Measurements from ENCODE around the gene CNNM1. TPM values are rescaled to one million over a fixed set of nuclear protein-coding genes. Genes with fewer than 3 reads are reported as not detected.

CNNM1 gene
- total RNA-seq, 1 donor from 2014 or later, result not detected

GRCh38 chr10:99341860-99342490, 12.8 kb downstream of the CNNM1 start:
- H3K27ac ChIP-seq, result peak overlapping the region; percentile 34 to 47
- peaks cover 0 to 8% of the 10 kb centered on the region in 2 donors for H3K4me1 ChIP-seq
- H3K36me3 ChIP-seq, result no peaks in the 10 kb centered on the region
- H3K4me3 ChIP-seq, result peak overlapping the region in 1 of 2 donors; percentile 37
- H3K9me3 ChIP-seq, result no peaks in the 10 kb centered on the region
- H3K27me3 ChIP-seq, result no peaks in the 10 kb centered on the region
- no peak for DNase-seq (ENCODE audit: low spot score in 2 of 2)
- TF ChIP-seq CTCF (IDR thresholded peaks at IDR 0.05), result no peak
- intact Hi-C loops (cut with DNase I), result no loop called here

GRCh38 chr10:99343262-99343661, 14.1 kb downstream of the CNNM1 start:
- peaks cover 0 to 8% of the 10 kb centered on the region in 2 donors for H3K4me1 ChIP-seq
- H3K27me3 ChIP-seq, result no peaks in the 10 kb centered on the region
- H3K36me3 ChIP-seq, result no peaks in the 10 kb centered on the region
- intact Hi-C loops (cut with DNase I), result no loop called here
- no peak overlapping the region for H3K27ac ChIP-seq
- DNase-seq (ENCODE audit: low spot score in 2 of 2), result no peak
- H3K9me3 ChIP-seq, result no peaks in the 10 kb centered on the region
- TF ChIP-seq CTCF (IDR thresholded peaks at IDR 0.05), result no peak
- H3K4me3 ChIP-seq, result no peak overlapping the region

- DNase-seq (ENCODE audit: low spot score in 2 of 2), result no peak
- H3K36me3 ChIP-seq, result no peaks in the 10 kb centered on the region
- H3K4me1 ChIP-seq, result peaks cover 0 to 8% of the 10 kb centered on the region in 2 donors
- intact Hi-C loops (cut with DNase I), result no loop called here
- H3K27me3 ChIP-seq, result no peaks in the 10 kb centered on the region
- no peak overlapping the region for H3K4me3 ChIP-seq
- no peaks in the 10 kb centered on the region for H3K9me3 ChIP-seq
- no peak overlapping the region for H3K27ac ChIP-seq
- no peak for TF ChIP-seq CTCF (IDR thresholded peaks at IDR 0.05)
Measured at GRCh38 chr10:99344715-99345114, 15.6 kb downstream of the CNNM1 start.

- peaks cover 0 to 8% of the 10 kb centered on the region in 2 donors for H3K4me1 ChIP-seq
- H3K4me3 ChIP-seq, result no peak overlapping the region
- TF ChIP-seq CTCF (IDR thresholded peaks at IDR 0.05), result no peak
- H3K27me3 ChIP-seq, result no peaks in the 10 kb centered on the region
- H3K9me3 ChIP-seq, result no peaks in the 10 kb centered on the region
- no peak overlapping the region for H3K27ac ChIP-seq
- no peak for DNase-seq (ENCODE audit: low spot score in 2 of 2)
- intact Hi-C loops (cut with DNase I), result no loop called here
- H3K36me3 ChIP-seq, result no peaks in the 10 kb centered on the region
Measured at GRCh38 chr10:99345350-99345749, 16.2 kb downstream of the CNNM1 start.

- Histone ChIP-seq H3K4me3 (no peak overlapping the region), H3K9me3 (no peaks in the 10 kb centered on the region), H3K27me3 (no peaks in the 10 kb centered on the region), H3K4me1 (peaks cover 0 to 8% of the 10 kb centered on the region in 2 donors), H3K36me3 (no peaks in the 10 kb centered on the region), H3K27ac (no peak overlapping the region)
- no peak for DNase-seq (ENCODE audit: low spot score in 2 of 2)
- no peak for TF ChIP-seq CTCF (IDR thresholded peaks at IDR 0.05)
- intact Hi-C loops (cut with DNase I), result no loop called here
Measured at GRCh38 chr10:99346247-99346646, 17.1 kb downstream of the CNNM1 start.

GRCh38 chr10:99347672-99348071, 18.5 kb downstream of the CNNM1 start:
- Histone ChIP-seq H3K4me3 (no peak overlapping the region), H3K27ac (no peak overlapping the region), H3K27me3 (no peaks in the 10 kb centered on the region), H3K9me3 (no peaks in the 10 kb centered on the region), H3K4me1 (peaks cover 0 to 2% of the 10 kb centered on the region in 2 donors), H3K36me3 (no peaks in the 10 kb centered on the region)
- no peak for TF ChIP-seq CTCF (IDR thresholded peaks at IDR 0.05)
- DNase-seq (ENCODE audit: low spot score in 2 of 2), result no peak
- intact Hi-C loops (cut with DNase I), result no loop called here
